Mucosa of descending colon (tissue), 3 donors: ENCODE data around the gene FAM180B. TPM values are rescaled to one million over a fixed set of nuclear protein-coding genes. Genes with fewer than 3 reads are reported as not detected.

Experiments
- ATAC-seq: fragments of 200-7000 bp; cut with Tn5 transposase; one replicate; pipeline ENCODE4 v1.9.1; 2020; ENCODE audit warnings: mild to moderate bottlenecking, moderate library complexity
- DNase-seq, 3 donors: peaks; one replicate each; pipeline ENCODE4 v3.0.0-alpha.2; 2020
- H3K36me3 ChIP-seq: fragments of 200-600 bp; one replicate; pipeline ENCODE4 v1.8.0; 2021; ENCODE audit warnings: low read depth, mild to moderate bottlenecking
- H3K4me1 ChIP-seq: fragments of 200-600 bp; one replicate; pipeline ENCODE4 v1.8.0; 2021; ENCODE audit warnings: low read depth, mild to moderate bottlenecking
- H3K4me3 ChIP-seq: fragments of 200-600 bp; one replicate; pipeline ENCODE4 v1.8.0; 2021; ENCODE audit warnings: mild to moderate bottlenecking
- H3K9me3 ChIP-seq: fragments of 200-600 bp; one replicate; pipeline ENCODE4 v1.8.0; 2021; ENCODE audit warnings: mild to moderate bottlenecking
- CTCF ChIP-seq: fragments of 200-600 bp; IDR thresholded peaks from one replicate; pipeline ENCODE4 v1.8.0; 2022; ENCODE audit warnings: antibody characterized with exemption, mild to moderate bottlenecking
- intact Hi-C, 2 donors: fragments of 100-400 bp; cut with DNase I in 1 of 2; cut with micrococcal nuclease in 1 of 2; formaldehyde crosslinking; loops; one replicate each; pipeline versions ENCODE4 v1.11.0 to v1.11.1; 2022; cut with DNase I, micrococcal nuclease
- total RNA-seq, 3 donors: library from RNA; stranded (reverse); fragmentation: NEBNext Ultra II Directional in 2 of 3; extraction: Animal tissue kit (Norgen Biotek cat#: 25700) in 2 of 3; gene quantifications; one replicate each; pipeline versions ENCODE4 v1.2.1 to v1.2.4, GENCODE V29; 2021 to 2023
- donor health status: DM: no; HTN: no; CAD: no; lungs with moderate emphysema.
- donor health status: DM: no; HTN: no; CAD: no.
- donor health status: DM: no; HTN: yes; CAD: no.

FAM180B gene
- total RNA-seq, 3 donors from 2014 or later: 0.36 to 0.51 TPM; not detected in 1

GRCh38 chr11:47565340-47566148 lies 20.9 kb upstream of the FAM180B start, which contains the start of gene PTPMT1:
PTPMT1 (plus strand) TSS chr11:47565599; CDS start chr11:47565623, 24 bp downstream.
- H3K9me3 ChIP-seq: no peaks in the 10 kb centered on the region
- no peak for TF ChIP-seq CTCF
- peak; percentile 97 for ATAC-seq
- DNase-seq: peak; percentile 78 to 87 (median 86)
- intact Hi-C loops: no loop called here
- peaks cover 3% of the 10 kb centered on the region for H3K4me1 ChIP-seq
- H3K4me3 ChIP-seq: peak within 1 kb of the TSS; percentile 72
- no peaks in the 10 kb centered on the region for H3K36me3 ChIP-seq

GRCh38 chr11:47566149-47566698 lies 20.3 kb upstream of the FAM180B start:
- Histone ChIP-seq H3K4me3 (peak overlapping the region; percentile 72), H3K9me3 (no peaks in the 10 kb centered on the region), H3K36me3 (no peaks in the 10 kb centered on the region), H3K4me1 (peaks cover 3% of the 10 kb centered on the region)
- peak in 2 of 3 donors; percentile 31 to 46 for DNase-seq
- intact Hi-C loops: no loop called here
- no peak for TF ChIP-seq CTCF
- peak; percentile 50 for ATAC-seq

- peaks cover 3% of the 10 kb centered on the region for H3K36me3 ChIP-seq
- ATAC-seq: no peak
These were observed 16.8 kb upstream of the FAM180B start for GRCh38 chr11:47569646-47570045.

GRCh38 chr11:47570651-47571356 lies 15.7 kb upstream of the FAM180B start:
- Histone ChIP-seq H3K4me1 (peaks cover 3% of the 10 kb centered on the region), H3K4me3 (no peak overlapping the region), H3K36me3 (peaks cover 3% of the 10 kb centered on the region), H3K9me3 (no peaks in the 10 kb centered on the region)
- ATAC-seq (no peak), DNase-seq (no peak)
- no peak for TF ChIP-seq CTCF
- intact Hi-C loops: no loop called here

More at GRCh38 chr11:47569646-47570045, 16.8 kb upstream of the FAM180B start:
- no peak overlapping the region for H3K4me3 ChIP-seq
- no peak for DNase-seq
- peaks cover 3% of the 10 kb centered on the region for H3K4me1 ChIP-seq
- TF ChIP-seq CTCF: no peak
- intact Hi-C loops: no loop called here
- no peaks in the 10 kb centered on the region for H3K9me3 ChIP-seq

- TF ChIP-seq CTCF: no peak
- Histone ChIP-seq H3K36me3 (peaks cover 3% of the 10 kb centered on the region), H3K4me1 (peaks cover 3% of the 10 kb centered on the region), H3K4me3 (no peak overlapping the region), H3K9me3 (no peaks in the 10 kb centered on the region)
- no peak for ATAC-seq
- no peak for DNase-seq
- intact Hi-C loops: no loop called here
These were observed 15.1 kb upstream of the FAM180B start for GRCh38 chr11:47571357-47571729.
